GM12874 (cell line): ENCODE results near the gene DST.

ENCODE experiments used
- CTCF ChIP-seq: IDR thresholded peaks from 2 replicates; pipeline ENCODE4 v1.5.1; 2011; ENCODE audit warnings: low read depth, mild to moderate bottlenecking, control low read depth, low read length, moderate library complexity; ENCODE audit not compliant: insufficient read depth

Gene DST

GRCh38 chr6:56624046-56624727, 18.5 kb downstream of the DST start:
- no peak for TF ChIP-seq CTCF

- no peak for TF ChIP-seq CTCF
Observed at GRCh38 chr6:56620229-56620868, 22.3 kb downstream of the DST start.

- peak; percentile 15; the same call in 1 of the 2 replicates for TF ChIP-seq CTCF
Observed at GRCh38 chr6:56618050-56618449, 24.6 kb downstream of the DST start.

GRCh38 chr6:56616967-56617366, 25.7 kb downstream of the DST start:
- TF ChIP-seq CTCF, result no peak

GRCh38 chr6:56613247-56613851, 29.3 kb downstream of the DST start:
- no peak for TF ChIP-seq CTCF

- no peak for TF ChIP-seq CTCF
Observed at GRCh38 chr6:56608332-56608731, 34.4 kb downstream of the DST start.

GRCh38 chr6:56607111-56607752, 35.5 kb downstream of the DST start:
- TF ChIP-seq CTCF, result no peak
